HT-29 (cell line): Measurements from ENCODE around the gene MAN1A2. TPM values are rescaled to one million over a fixed set of nuclear protein-coding genes. Genes with fewer than 3 reads are reported as not detected.
"Not testable (repeated sequence)": the region's sequence is repeated elsewhere in the genome, so short reads cannot be mapped to it uniquely, and the experiment has no call there.

Experiments used
- DNase-seq: peaks from one replicate; pipeline ENCODE4 v3.0.0-alpha.2; 2015; ENCODE audit warnings: low spot score
- total RNA-seq: library from RNA; depleted of rRNA; stranded (reverse); fragments of >200 nt; shearing (Covaris generic); gene quantifications from 2 replicates; pipeline ENCODE4 v1.2.3, GENCODE V29; 2014

MAN1A2 gene
- total RNA-seq, 1 experiment from 2014 or later, result 20.4 TPM

GRCh38 chr1:117396636-117397035 is 29.4 kb downstream of the MAN1A2 start:
- DNase-seq, result no peak

GRCh38 chr1:117398957-117399356 is 31.7 kb downstream of the MAN1A2 start:
- DNase-seq, result no peak

GRCh38 chr1:117401761-117402160 is 34.5 kb downstream of the MAN1A2 start:
- DNase-seq, result no peak

- DNase-seq, result no peak
Measured at GRCh38 chr1:117403597-117403996, 36.3 kb downstream of the MAN1A2 start.

- no peak for DNase-seq
Measured at GRCh38 chr1:117405042-117405441, 37.8 kb downstream of the MAN1A2 start.

- DNase-seq, result no peak
Measured at GRCh38 chr1:117412472-117412871, 45.2 kb downstream of the MAN1A2 start.

GRCh38 chr1:117413412-117413811 is 46.2 kb downstream of the MAN1A2 start:
- DNase-seq, result no peak

- no peak for DNase-seq
Measured at GRCh38 chr1:117414943-117415342, 47.7 kb downstream of the MAN1A2 start.

GRCh38 chr1:117416004-117416403 is 48.8 kb downstream of the MAN1A2 start:
- no peak for DNase-seq

GRCh38 chr1:117416546-117417125 is 49.4 kb downstream of the MAN1A2 start:
- DNase-seq, result no peak

GRCh38 chr1:117425050-117425734 is 57.9 kb downstream of the MAN1A2 start:
- DNase-seq, result no peak

- no peak for DNase-seq
Measured at GRCh38 chr1:117427297-117427696, 60.0 kb downstream of the MAN1A2 start.

- no peak for DNase-seq
Measured at GRCh38 chr1:117433943-117434342, 66.7 kb downstream of the MAN1A2 start.

GRCh38 chr1:117436513-117436912 is 69.3 kb downstream of the MAN1A2 start:
- no peak for DNase-seq

- DNase-seq, result no peak
Measured at GRCh38 chr1:117447661-117448060, 80.4 kb downstream of the MAN1A2 start.

- no peak for DNase-seq
Measured at GRCh38 chr1:117452216-117452615, 85.0 kb downstream of the MAN1A2 start.

GRCh38 chr1:117453958-117454357 is 86.7 kb downstream of the MAN1A2 start:
- no peak for DNase-seq

- DNase-seq, result not testable (repeated sequence)
Measured at GRCh38 chr1:117458410-117458809, 91.2 kb downstream of the MAN1A2 start.

GRCh38 chr1:117466761-117467160 is 99.5 kb downstream of the MAN1A2 start:
- no peak for DNase-seq

- DNase-seq, result no peak
Measured at GRCh38 chr1:117467336-117467735, 100.1 kb downstream of the MAN1A2 start.

- DNase-seq, result no peak
Measured at GRCh38 chr1:117473063-117473462, 105.8 kb downstream of the MAN1A2 start.

GRCh38 chr1:117475495-117475894 is 108.2 kb downstream of the MAN1A2 start:
- not testable (repeated sequence) for DNase-seq

GRCh38 chr1:117479086-117479485 is 111.8 kb downstream of the MAN1A2 start:
- no peak for DNase-seq

- no peak for DNase-seq
Measured at GRCh38 chr1:117481410-117481809, 114.2 kb downstream of the MAN1A2 start.
